GM18526 (cell line): ENCODE data around the gene RTBDN.
A peak's percentile ranks its signal among the peaks of the same experiment; 100 is the strongest.

ENCODE experiments used
- POLR2A ChIP-seq: IDR thresholded peaks from 3 replicates; pipeline ENCODE4 v1.6.1; 2011; ENCODE audit not compliant: insufficient read length; ENCODE audit errors: extremely low read depth

Gene RTBDN

DNA sequence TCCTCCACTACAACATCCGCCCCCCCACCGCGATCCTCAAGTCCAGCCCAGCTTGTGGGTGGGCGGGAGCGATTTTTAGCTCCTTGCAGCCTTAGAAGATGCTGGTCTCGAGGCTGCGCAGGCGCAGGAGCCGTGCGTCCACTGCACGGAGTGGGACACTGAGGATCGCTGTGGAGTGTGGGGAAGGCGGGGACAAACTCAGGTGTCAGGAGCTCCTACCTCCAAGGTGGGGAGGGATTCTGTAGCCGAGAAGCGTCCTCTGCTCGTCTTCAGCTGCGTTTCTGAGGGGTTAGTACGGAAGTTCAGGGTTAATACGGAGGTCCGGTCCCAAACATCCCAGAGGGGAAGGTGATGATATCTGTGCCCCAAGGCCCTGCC, at the start of gene RTBDN:
Gene RTBDN, minus strand, starts transcription at position 14 of the 378 bp plus-strand sequence. CDS start 4,600 bp downstream, outside the sequence.
- TF ChIP-seq POLR2A: no peak

DNA sequence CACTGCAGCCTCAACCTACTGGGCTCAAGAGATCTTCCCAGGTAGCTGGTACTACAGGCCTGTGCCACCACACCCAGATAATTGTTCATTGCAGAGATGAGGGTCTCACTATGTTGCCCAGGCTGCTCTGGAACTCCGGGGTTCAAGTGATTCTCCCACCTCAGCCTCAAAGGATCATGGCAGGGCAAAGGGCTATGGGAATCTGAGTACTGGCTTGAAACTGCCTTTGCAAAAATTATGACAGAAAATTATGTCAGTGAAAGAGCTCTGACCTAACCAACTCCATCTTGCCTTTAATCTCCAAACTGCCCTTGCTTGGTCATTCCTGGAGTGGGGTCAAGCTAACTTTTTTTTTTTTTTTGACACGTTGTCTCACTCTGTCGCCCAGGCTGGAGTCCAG, 48.2 kb upstream of the RTBDN start:
- no peak for TF ChIP-seq POLR2A

DNA sequence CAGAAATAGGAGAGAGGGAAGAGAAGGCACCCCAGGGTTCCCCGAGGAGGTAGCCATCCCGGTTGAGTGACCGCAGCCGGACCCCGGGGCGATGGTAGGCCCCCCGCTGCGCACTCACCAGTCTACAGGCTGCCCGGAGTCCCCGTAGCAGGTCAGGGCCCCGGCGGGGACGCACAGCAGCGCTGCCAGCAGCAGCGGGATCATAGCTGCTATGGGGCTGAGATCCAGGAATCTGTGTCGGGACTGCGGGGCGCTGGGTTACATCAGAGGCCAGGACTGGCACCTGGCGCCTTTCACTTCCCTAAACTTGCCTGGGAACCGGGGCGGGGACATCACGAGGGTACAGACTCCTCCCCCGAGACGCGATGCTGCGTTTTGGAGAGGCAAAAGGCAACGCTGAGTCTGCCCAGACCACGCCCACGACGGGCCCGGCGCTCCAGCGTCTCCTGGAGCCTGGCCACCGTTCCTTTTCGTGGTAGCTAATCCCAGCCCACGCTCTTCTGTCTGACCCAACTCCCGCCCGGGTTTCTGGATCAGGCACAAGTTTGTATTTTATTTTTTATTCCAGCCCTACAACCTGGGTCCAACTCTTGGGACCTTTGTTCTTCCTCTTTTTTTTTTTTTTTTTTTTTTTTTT, 46.9 kb upstream of the RTBDN start, which contains the start of gene DNASE2:
Gene DNASE2, minus strand, starts transcription at position 278 of the 637 bp plus-strand sequence. Its CDS starts 74 bp downstream, at position 204.
- TF ChIP-seq POLR2A: peak; percentile 88

DNA sequence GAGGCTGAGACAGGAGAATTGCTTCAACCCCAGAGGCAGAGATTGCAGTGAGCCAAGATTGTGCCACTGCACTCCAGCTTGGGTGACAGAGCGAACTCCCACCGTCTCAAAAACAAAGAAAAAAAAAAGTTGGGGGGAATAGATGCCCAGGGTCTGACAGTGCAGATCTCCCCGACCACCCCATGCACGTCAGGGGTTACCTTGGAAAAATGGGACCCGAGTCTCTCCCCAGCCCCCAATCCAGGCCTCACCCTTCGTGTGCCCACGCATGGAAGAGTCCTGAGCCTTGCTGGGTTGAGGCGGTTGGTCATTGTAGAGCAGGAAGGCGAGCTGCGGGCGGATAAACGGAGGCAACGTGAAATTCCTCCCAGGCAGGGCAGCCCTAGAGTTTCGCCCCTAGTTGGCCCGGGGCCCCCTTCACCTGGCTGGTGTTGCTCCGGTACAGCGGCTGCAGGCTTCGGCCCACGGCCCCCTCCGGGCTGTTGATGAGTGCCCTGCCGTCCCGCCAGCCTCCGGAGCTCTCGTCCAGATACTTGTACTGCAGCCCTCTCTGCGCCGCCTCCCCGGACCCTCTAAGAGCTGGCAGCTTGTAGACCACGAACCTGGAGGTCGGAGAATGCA, 46.3 kb upstream of the RTBDN start:
- TF ChIP-seq POLR2A: no peak

DNA sequence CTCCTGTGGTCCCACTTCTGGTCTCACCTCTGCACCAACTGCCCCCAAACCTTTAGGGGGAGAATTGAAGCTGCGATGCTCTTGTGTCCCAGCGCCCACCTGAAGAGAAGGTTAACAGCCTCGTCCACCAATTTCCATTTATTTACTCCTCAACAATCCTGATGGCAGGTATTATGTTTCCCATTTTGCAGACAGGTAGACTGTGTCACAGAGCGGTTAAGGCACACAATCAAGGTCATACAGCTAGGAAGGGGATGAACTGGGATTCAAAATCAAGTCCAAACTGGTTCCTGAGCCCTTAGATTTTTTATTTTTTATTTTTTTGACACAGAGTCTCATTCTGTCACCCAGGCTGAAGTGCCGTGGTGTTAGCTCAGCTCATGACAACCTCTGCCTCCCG, 40.7 kb upstream of the RTBDN start:
- no peak for TF ChIP-seq POLR2A

DNA sequence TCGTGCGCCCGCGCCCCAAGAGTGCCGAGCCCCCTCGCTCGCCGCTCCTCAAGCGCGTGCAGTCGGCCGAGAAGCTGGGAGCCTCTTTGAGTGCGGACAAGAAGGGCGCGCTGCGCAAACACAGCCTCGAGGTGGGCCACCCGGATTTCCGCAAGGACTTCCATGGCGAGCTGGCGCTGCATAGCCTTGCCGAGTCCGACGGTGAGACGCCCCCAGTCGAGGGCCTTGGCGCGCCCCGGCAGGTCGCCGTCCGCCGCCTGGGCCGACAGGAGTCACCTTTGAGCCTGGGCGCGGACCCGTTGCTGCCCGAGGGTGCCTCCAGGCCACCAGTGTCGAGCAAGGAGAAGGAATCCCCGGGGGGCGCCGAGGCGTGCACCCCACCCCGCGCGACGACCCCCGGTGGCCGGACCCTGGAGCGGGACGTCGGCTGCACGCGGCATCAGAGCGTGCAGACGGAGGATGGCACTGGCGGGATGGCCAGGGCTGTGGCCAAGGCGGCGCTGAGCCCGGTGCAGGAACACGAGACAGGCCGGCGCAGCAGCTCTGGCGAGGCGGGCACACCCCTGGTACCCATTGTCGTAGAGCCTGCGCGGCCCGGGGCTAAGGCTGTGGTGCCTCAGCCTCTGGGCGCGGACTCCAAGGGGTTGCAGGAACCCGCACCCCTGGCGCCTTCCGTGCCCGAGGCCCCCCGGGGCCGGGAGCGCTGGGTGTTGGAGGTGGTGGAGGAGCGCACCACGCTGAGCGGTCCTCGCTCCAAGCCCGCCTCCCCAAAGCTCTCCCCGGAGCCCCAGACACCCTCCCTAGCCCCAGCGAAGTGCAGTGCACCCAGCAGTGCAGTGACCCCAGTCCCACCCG, 39.7 kb upstream of the RTBDN start:
- TF ChIP-seq POLR2A: no peak

DNA sequence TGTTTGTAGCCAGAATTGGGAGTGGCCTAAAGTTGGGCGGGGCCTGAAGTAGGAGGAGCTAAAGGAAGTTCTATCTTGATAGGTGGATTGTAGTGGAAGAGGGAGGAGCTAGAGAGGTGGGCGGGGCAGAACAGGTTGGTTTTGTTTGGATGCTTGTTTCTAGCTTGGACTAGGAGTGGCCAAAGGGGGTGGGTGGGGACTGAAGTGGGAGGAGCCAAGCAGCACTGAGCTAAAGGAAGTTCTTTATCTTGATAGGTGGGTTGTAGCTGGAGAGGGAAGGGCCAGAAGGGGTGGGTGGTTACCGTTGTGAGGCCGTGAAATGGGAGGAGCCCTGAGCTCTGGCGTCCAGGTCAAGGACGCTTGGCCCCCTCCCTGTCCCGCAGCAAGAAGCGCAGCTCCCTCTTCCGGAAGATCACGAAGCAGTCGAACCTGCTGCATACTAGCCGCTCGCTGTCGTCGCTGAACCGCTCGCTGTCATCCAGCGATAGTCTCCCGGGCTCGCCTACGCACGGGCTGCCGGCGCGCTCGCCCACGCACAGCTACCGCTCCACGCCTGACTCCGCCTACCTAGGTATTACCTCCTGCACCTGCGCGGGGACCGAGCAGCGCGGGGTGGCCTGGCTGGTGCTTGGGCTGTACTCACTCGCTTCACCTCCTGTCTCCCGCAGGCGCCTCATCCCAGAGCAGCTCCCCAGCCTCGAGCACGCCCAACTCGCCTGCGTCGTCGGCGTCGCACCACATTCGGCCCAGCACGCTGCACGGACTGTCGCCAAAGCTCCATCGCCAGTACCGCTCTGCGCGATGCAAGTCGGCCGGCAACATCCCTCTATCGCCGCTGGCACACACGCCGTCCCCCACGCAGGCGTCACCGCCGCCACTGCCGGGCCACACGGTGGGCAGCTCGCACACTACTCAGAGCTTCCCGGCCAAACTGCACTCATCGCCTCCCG, 38.8 kb upstream of the RTBDN start:
- no peak for TF ChIP-seq POLR2A

DNA sequence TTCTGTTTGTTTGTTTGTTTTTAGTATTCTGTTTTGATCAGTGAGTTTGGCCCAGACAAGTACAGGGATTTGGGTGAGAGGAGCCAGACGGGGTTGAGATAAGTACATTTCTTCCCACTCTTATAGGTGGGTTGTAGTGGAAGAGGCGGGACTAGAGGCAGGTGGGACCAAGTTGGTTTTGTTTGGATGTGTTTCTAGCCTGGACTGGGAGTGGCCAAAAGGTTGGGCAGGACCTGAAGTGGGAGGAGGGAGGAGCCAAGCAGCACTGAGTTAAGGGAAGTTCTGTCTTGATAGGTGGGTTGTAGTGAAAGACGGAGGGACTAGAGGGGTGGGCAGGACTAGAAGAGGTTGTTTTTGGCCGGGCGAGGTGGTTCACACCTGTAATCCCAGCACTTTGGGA, 37.9 kb upstream of the RTBDN start:
- TF ChIP-seq POLR2A: no peak

DNA sequence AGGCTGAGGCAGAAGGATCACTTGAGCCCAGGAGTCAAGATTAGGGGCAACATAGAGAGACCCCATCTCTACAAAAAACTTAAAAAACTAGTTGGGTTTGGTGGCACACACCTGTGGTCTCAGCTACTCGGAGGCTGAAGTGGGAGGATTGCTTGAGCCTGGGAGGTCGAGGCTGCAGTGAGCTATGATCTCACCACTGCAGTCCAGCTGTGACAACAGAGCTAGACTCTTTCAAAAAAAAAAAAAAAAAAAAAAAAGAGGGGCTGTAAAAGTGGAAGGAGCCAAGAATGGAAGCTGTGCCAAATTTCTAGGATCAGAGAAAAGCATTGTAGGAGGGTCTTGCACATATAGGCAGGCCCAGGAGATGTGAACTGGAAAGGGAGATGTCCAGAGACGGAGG, 37.3 kb upstream of the RTBDN start:
- no peak for TF ChIP-seq POLR2A

DNA sequence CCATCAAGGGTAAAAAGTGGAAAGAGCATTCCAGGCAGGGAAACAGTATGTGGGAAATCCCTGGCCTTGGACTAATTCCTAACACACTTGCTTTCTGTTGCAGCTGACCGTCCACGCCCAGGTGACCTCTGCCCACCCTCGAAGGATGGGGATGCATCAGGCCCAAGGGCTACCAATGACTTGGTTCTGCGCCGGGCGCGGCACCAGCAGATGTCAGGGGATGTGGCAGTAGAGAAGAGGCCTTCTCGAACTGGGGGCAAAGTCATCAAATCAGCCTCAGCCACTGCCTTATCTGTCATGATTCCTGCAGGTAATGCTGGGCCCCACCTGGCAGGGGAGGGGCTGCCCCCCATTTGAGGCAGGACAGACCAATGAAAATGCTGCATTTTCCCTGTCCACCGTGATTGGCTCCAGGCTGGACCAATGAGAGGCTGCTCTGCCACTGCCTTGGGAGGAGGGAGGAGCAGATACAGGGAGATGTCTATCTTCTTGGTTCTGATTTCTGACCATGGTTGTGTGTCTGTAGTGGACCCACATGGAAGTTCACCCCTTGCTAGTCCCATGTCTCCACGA, 34.2 kb upstream of the RTBDN start:
- TF ChIP-seq POLR2A: no peak

DNA sequence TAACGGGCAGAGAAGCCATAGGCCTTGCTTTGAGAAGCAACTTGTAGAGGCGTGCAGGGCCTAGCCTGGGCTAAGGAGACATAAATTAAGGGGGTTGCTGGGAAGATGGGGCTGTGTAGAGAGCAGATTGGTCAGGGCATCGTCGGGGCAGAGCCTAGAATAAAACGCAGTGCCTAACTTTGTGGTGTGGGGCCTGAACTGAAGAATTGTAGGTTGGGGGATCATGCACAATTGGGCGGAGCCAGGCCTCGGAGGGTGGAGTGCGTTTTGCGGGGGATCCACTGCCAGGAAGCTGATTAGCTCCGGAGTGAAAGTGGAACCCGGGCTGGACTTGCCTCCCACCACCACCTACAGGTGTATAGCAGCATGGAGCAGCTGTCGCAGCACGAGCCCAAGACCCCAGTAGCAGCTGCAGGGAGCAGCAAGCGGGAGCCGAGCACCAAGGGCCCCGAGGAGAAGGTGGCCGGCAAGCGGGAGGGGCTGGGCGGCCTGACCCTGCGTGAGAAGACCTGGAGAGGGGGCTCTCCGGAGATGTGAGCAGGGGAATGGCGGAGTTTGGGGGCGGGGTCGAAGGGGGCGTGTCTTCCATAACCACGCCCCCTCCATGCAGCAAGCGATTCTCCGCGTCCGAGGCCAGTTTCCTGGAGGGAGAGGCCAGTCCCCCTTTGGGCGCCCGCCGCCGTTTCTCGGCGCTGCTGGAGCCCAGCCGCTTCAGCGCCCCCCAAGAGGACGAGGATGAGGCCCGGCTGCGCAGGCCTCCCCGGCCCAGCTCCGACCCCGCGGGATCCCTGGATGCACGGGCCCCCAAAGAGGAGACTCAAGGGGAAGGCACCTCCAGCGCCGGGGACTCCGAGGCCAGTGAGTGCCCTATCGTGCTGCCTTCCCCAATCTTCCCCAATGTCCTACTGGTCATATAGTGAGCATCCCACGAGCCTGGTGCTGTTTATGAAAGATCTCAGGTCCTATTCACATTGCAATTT, 33.0 kb upstream of the RTBDN start:
- peak; percentile 61 for TF ChIP-seq POLR2A

DNA sequence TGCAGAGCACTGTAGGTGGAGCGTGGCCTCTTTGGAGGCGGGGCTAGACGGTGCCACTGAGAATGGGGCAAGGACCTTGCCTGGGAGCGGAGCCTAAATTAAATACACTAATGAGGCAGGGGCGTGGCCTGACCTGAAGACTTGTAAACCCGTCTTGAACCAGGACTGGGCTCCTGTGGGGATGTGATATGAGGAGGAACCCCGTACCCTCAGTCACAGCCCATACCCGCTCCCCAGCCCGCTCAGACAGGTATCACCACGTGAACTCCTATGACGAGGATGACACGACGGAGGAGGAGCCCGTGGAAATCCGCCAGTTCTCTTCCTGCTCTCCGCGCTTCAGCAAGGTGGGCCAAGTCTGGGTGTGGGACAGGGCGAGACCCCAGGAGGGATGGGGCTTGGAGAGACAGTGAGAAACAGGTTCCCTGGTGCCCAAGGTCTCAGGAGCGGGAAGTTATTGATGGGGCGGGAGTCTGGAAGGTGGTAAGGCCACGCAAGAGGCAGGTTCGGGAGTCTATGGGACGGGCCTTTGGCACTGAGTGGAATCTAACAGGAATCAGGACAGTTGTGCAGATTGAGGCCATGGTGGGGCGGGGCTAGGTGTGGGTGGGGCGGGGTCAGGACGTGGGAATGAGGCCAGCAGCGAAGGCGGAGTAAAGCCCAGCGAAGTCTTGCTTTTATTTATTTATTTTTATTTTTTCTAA, 32.2 kb upstream of the RTBDN start:
- no peak for TF ChIP-seq POLR2A

DNA sequence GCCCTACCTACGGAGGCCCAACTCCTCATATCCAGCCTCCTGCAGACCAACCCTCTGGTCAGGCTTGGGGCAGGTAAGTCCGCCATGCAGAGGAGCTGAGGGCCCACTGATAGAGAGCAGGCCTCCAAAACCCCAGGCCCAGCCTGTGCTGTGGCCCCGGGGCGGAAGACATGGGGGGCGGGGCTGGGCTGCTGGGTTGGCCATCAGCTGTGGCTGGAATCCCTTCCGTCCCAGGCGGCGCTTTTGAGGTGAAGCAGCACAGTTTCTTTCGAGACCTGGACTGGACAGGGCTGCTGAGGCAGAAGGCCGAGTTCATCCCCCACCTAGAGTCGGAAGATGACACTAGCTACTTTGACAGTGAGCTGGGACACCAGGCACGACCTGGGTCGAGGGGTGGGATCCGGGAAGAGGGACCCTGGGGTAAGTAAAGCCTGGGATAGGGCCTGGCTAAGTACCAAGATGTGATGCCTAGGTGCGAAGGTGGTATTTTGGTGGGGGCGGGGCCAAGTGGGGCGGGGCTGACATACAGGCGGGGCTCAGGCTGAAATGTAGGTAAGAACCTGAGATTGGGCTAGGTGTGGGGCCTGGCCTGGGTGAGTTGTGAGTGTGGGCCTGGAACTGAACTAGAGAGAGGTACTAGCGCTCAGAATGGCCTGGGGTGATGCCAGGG, 31.5 kb upstream of the RTBDN start:
- TF ChIP-seq POLR2A: no peak
